Measurements from ENCODE around the gene SGPP1.
A peak's percentile ranks its signal among the peaks of the same experiment; 100 is the strongest.
"Not testable (repeated sequence)": the region's sequence is repeated elsewhere in the genome, so short reads cannot be mapped to it uniquely, and the experiment has no call there.

The SGPP1 gene

DNA sequence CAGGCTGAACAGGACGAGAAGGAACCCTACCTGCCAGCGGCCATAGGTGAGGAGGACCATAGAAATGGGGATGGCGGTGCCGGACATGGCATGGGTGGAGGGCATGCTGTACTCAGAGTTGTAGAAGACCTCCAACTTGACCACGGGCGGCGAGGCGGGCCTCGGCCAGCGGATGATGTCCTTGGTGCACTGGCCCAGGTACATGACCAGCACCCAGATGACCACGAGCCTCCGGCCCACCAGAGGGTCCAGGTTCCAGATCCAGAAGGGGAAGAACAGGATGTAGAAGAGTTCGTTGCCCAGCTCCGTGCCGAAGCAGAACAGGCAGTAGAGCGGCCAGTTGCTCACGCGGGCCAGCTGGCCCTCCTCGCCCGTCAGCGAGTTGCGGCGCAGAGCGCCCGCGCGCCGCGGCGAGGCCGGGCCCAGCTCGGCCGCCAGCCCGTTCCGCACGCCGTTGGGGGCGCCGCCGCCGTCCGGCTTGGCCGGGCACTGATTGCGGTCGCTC lies 582 bp downstream of the SGPP1 start:
- FAIRE-seq (peak; percentile 92), DNase-seq (ENCODE audit: low spot score) (peak; percentile 79)

DNA sequence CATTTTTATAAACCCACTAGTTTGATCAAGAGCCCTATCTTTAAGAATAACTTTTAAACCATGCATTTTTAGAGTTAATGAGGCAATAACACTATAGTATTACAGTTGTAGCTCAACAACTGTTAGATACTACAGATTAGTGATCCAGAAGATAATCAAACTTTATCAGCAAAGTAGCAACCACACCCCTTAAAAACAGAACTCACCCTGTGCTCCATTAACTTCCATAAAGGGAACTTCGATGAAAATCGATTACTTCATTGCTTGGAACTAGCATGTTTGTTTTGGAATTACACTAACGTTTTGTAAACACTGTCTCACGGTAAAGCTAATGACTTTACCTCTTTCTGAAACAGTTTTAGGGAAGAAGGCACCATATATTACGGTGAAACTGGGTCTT lies 1.4 kb downstream of the SGPP1 start:
- DNase-seq (ENCODE audit: low spot score) (no peak), FAIRE-seq (peak; percentile 42)

DNA sequence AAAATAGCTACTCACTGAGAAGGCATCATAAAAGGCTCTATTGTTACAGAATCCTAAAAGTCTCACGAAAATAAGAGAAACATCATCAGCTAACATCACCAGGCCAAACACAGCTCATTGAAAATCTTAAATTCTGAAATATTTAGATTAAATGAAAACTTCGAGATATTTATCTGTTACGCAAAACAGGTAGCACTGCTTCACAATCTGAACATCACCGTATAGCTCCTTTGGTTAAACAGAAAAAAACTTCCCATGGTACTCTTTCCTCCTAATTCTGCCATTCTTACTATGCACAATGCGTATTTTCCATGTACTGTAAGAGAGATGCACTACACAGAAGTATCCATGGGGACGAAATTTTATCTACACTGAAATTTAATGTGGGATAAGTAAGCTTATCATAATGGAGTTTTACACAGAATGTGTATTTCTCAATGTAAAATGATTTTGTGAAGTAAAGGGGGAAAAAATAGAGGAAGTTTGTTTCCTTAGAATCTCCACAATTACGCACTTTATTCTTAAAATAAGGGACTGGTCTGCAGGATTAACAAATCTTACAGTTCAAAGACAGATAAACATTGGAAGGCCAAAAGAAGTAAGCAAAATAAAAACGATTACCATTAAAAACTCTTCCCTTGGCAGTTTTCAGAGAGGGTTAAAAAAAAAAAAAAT lies 1.9 kb downstream of the SGPP1 start:
- no peak for DNase-seq (ENCODE audit: low spot score)
- FAIRE-seq = peak; percentile 20

DNA sequence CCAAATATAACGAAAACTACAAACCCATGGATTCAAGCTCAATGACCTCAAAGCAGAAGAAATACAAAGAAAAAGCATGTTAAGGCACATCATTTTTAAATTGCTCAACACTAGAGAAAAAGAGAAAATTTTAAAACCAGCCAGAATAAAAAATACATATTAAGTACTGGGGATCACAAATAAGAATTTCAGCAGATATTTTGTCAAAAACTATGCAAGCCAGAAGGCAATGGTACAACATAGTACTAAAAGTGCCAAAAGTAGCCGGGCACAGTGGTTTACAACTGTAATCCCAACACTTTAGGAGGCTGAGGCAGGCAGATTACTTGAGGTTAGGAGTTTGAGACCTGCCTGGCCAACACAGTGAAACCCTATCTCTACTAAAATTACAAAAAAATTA lies 10.2 kb downstream of the SGPP1 start:
- FAIRE-seq = no peak
- DNase-seq (ENCODE audit: low spot score) = no peak

DNA sequence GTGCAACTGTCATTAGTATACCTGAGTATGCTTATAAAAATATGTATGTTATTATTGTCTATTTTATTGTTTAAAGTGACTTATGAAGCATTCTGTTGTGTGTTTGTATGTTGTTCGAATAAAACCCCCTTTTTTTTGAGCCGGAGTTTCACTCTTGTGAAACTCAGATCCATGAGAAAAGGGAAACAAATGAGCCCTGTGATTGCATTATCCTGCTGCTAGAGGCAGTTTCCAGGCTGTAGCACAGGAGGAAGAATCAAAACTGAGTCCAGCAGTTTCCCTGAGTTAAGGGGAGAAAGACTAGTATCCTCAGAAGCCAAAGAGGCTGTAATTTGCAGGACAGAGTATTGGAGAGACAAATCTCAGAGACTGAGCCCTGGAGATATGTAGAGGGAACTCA lies 12.5 kb downstream of the SGPP1 start:
- DNase-seq (ENCODE audit: low spot score) (no peak), FAIRE-seq (no peak)

DNA sequence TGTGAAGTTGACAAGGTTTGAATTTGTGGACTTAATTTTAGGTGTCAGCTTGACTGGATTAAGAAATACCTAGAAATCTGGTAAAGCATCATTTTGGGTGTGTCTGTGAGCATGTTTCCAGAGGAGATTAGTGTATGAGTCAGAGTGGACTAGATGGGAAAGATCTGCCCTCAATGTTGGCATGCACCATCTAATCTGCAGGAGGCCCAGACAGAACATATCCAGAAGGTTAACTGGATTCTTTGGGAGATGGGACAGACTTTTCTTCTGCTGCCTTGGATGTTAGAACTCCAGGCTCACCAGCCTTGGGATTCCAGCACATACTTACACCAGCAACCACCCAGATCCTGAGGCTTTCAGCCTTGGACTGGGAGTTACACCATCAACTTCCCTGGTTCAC lies 14.1 kb downstream of the SGPP1 start:
- DNase-seq (ENCODE audit: low spot score) = peak; percentile 22
- FAIRE-seq = peak; percentile 40

DNA sequence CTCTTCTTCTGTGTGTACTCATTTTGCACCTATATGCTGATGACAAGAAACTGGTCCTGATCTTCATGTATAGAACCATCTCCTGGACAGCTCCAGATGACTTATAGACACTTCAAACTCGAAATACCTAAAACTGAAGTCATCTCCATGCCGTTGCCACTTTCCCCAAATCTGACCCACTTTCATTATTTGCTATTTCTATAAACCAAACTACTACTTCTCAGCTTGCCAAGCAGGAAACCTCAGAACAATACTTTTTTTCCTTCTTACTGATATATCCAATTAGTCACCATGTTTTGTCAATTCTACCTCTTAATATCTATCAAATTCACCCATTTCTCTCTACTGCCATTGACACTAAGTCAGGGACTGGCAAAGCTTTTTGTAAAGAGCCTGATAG lies 14.8 kb downstream of the SGPP1 start:
- FAIRE-seq (no peak), DNase-seq (ENCODE audit: low spot score) (no peak)

DNA sequence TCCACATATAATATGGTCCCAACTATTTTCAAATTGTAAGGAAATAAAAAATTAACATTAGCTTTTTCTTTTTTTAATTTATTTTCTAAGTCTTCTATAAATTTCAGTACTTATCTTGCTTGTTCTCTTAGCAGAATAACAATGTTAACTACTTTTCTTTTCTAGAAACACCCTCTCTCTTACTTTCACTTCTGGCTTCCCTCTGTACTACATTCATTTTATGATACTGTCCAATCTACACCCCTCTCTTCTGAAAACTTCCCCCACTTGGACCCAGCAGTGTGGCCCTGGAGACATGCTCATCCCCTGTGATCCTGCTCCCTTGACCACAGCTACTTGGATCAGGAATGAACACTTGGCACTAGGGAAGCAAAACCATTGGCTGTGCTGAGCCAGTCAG lies 15.7 kb downstream of the SGPP1 start:
- FAIRE-seq (no peak), DNase-seq (ENCODE audit: low spot score) (no peak)

DNA sequence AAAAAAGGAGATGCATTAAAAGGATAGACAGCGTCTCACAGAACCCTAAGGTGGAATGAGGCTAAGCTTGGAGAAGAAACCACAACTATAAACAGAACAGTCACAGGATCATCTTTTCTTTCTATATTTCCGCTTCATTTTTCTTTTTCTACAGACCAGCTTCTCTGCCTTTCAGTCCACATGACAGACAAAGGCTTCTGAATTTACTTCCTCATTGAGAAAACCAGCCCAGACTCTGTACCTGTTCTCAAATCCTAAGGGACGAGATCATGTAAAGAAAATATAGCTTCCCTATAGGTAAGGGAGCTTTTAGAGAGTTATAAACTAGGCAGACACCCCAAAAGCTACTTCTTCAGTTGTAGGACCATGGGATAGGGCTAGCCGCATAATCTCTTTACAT lies 17.4 kb downstream of the SGPP1 start:
- FAIRE-seq (no peak), DNase-seq (ENCODE audit: low spot score) (no peak)

DNA sequence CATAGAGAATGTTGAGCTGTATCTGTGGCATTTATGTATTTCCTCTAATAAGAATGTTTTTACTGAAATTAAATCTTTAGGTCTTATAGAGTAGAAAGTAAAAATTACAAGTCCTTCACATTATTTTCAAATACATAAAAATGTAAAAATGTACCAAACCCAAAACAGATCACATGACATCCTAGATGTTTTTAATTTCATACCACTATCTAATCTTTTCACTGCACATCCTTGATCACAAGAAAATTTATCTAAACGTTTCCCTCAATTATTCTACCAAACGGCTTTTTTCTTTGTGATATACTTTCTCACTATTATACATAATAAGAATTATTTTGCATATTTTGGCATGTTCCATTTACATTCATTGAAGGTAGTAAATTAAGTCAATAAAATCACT lies 18.3 kb downstream of the SGPP1 start:
- FAIRE-seq = no peak
- DNase-seq (ENCODE audit: low spot score) = no peak

DNA sequence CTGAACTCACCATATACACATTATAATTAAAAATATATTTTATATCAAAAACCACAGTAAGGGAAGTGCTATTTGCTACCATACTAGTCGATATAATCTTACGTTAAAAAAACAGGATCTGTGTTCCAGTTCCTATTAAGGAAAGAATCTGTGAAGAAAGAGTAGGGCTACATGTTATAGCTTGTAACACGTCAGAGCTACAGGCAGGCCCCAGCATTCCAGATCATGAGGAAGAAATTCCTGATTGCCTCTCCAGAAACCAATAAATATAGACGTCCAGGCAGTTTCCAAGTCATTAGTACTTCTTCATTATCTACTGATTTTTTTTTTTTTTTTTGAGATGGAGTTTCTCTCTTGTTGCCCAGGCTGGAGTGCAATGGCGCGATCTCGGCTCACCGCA lies 20.6 kb downstream of the SGPP1 start:
- FAIRE-seq = no peak
- no peak for DNase-seq (ENCODE audit: low spot score)

DNA sequence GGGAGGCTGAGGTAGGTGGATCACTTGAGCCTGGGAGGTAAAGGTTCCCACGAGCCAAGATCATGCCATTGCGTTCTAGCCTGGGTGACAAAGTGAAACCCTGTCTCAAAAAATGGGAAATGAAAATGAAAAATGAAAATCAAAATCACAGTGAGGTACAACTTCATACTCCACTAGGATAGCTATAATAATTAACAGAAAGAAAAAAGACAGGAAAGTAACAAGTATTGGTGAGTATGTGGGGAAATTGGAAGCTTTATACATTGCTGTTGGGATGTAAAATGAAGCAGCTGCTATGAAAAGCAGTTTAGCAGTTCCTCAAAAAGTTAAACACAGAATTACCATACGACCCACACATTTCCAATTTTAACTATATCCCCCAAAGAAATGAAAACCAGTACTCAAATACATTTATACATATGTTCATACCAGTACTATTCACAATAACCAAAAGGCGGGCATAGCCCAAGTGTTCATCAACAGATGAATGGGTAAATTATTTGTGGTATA lies 22.2 kb downstream of the SGPP1 start:
- no peak for FAIRE-seq
- DNase-seq (ENCODE audit: low spot score) = no peak

DNA sequence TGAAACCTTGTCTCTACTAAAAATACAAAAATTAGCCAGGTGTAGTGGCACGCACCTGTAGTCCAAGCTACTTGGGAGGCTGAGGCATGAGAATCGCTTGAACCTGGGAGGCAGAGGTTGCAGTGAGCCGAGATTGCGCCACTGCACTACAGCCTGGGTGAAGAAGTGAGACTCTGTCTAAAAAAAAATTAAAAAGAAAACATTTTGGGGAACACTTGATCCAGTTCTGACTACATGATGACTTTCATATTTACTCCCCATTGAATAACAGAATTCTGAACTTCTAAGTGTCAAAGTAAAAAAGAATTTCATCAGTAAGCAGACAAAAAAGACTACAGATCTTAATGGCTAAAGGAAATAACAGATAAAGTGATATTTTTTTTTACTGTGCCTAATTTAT lies 25.3 kb downstream of the SGPP1 start:
- DNase-seq (ENCODE audit: low spot score); FAIRE-seq: not testable (repeated sequence)

DNA sequence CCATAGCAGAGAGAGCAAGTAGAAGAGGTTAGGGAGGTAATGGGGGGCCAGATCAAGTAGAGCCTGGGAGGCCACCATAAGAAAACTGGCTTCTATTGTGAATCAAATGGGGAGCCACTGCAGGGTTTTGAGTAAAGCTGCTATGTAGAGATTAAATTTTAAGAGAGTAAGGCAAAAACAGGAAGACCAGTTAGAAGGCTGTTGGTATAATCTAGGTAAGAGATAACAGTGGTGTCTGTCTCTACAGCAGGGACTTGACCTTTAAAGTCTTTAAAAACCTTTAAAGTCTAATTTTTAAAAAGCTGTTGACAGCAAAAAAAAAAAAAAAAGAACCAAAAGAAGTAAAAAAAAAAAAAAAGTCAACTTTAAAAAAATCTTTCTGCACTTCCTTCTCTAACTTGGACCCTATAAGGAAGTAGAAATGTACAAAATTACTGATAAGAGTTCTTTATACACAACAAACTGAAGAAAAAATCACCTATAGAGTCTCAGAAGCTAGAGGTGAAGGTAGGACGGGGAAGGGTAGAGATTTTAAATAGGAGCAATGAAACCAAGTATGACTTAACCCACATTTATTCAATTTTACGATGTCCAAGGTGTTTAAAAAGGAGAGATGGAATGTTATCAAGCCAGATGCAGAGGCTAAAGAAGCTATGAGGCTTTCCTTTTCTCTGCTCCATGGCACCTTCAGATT lies 26.1 kb downstream of the SGPP1 start:
- no peak for FAIRE-seq

DNA sequence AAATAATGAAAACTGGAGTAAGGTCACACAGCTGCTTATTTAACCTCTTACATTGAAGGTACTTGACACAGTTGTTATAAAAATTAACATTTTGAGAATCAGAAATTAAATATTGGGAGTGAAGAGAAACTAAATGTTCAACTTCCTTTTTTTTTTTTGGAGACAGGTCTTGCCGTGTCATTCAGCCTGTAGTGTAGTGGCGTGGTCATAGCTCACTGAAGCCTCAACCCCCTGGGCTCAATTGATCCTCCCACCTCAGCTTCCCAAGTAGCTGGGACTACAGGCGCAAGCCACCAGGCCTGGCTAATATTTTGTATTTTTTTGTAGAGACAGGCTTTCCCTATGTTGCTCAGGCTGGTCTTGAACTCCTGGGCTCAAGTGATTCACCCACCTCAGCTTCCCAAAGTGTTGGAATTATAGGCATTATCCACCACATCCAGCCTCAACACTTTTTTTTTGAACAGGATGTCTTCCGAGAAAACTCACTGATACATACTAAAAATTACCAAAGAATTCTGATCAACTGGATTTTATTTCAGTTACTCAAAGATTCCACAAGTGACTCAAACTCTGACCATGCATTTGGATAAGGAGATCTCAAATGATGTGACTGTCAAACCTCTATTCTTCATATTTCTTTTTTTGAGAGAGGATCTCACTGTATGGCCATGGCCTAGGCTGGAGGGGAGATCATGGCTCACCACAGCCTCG lies 35.4 kb downstream of the SGPP1 start:
- FAIRE-seq (peak; percentile 79), DNase-seq (ENCODE audit: low spot score) (no peak)

More for the DNA sequence above, 26.1 kb downstream of the SGPP1 start:
- no peak for DNase-seq (ENCODE audit: low spot score)

DNA sequence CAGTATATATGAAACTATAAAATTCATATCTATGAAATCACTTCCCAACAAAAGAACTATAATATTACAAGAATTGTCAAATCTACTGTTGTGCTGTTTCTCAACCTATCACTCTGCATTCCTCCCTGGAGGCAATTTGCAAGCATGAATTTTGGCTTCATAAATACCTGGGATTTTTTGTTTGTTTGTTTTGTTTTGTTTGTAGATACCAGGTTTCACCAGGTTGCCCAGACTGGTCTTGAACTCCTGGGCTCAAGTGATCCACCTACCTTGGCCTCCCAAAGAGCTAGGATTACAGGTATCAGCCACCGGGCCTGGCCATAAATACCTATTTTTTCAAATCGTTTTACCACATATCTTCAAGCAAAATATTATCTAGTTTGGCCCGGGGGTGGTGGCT lies 38.7 kb downstream of the SGPP1 start:
- no peak for DNase-seq (ENCODE audit: low spot score)
- no peak for FAIRE-seq

DNA sequence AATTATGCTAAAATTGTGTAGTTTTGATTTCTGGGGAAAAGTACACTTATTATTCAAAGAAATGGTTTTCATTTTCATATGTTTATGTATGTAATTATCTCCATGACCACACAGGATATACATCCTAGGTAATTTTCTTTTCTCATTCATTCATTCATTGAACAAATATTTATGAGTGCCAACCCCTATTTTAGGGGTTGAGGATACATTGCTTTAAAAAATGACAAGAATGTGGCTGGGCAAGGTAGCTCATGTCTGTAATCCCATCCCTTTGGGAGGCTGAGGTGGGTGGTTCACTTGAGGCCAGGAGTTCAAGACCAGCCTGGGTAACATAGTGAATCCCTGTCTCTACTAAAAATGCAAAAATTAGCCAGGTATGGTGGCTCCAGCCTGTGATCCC lies 40.9 kb downstream of the SGPP1 start:
- peak; percentile 37 for FAIRE-seq
- no peak for DNase-seq (ENCODE audit: low spot score)

DNA sequence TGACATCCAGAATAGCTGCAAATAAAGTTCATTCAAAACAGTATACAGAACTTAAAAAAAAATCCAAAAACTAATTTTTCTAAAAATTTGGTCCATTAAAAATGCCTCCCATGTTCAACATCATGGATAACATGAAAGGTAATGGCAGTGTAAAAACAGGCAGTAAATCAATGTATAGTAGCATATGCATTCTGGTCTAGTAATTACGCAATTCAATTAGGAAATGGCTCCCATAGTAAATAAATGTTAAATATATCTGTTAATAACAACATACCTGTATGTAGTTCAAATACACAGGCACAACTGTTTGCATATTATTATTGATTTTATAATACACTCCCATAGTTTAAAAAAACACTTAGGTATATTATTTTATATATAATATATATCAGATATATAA lies 42.5 kb downstream of the SGPP1 start:
- FAIRE-seq = no peak
- no peak for DNase-seq (ENCODE audit: low spot score)

DNA sequence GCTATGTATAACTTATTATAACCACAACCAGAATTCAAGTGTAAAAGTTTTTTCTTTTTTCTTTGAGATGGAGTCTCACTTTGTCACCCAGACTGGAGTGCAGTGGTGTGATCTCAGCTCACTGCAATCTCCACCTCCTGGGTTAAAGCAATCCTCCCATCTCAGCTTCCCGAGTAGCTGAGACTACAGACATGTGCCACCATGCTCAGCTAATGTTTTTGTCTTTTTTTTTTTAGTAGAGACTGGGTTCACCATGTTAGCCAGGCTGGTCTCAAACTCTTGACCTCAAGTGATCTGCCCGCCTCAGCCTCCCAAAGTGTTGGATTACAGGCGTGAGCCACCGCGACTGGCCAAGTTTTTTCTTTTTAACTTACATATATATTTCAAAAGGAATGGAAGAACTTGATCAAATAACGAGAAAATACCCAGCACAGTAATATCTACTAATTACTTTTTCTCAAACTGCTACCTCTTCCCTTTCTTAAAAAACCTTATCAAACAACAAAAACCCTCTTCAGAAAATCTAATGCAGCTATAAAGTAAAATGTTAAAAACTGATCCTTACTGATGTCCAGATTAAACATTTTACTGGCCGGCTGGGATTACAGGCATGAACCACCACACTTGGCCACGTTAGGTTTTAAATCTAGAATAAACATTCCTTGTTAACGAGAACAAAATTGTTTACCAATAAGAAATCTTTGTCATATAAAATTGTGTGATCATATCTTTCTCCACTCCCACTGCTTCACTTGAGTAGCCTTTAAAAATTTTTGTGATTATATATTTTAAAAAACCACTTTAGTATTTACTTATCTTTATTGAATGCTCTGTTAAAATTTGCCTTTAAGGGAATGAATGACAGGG lies 44.9 kb downstream of the SGPP1 start:
- DNase-seq (ENCODE audit: low spot score) (no peak), FAIRE-seq (no peak)

DNA sequence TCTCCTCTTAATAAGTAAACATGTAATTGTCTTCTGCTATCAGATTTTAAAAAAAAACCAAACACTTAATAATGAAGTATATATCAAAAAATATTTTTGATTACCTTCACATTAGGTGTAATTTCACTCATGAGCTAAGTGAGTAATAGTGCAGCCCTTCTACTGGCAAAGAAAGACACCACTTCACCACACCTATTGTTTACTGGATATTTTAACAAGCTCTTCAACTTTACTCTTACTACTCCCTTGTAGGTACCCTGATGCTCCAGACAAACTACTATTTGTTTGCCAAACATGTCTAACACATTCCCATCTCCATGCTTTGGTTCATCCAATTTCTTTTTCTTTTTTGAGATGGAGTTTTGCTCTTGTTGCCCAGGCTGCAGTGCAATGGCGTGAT lies 49.3 kb downstream of the SGPP1 start:
- DNase-seq (ENCODE audit: low spot score) (no peak), FAIRE-seq (no peak)

DNA sequence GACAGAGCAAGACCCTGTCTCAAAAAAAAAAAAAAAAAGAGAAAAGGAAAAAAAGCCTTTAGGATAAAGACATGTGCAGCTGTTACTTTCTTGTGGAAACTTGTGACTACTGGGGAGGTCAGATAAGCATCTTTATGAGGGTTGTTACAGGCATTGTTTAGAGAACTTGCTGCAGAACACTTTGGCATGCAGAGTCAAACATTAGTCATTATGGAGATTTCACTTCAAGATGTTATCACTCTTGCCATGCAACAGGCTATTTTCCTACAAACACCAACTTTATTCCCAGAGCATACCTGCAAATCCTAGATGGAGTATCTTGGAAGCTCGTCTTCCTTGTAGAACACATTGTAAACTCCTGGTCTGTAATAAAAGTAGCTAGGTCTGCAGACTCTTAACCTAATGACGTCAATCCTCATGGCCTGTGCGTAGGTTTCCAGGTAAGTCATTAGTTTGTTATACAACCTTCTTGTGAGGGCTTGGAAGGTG lies 49.9 kb downstream of the SGPP1 start:
- no peak for FAIRE-seq
- no peak for DNase-seq (ENCODE audit: low spot score)

Measured in urothelium cell line (cell line).